Peyer's patch (tissue), 4 donors: ENCODE data around the gene MCF2L. TPM values are rescaled to one million over a fixed set of nuclear protein-coding genes. Genes with fewer than 3 reads are reported as not detected.

Source experiments
- DNase-seq, 3 donors: peaks; one replicate each; pipeline ENCODE4 v3.0.0-alpha.2; 2017 to 2019
- H3K27ac ChIP-seq, 4 donors: fragments of 200-600 bp; sonication (generic); one replicate each; pipeline ENCODE4 v1.5.1; 2016 to 2019
- H3K27me3 ChIP-seq, 2 donors: fragments of 200-600 bp; sonication (generic); one replicate each; pipeline ENCODE4 v1.5.1; 2019
- H3K36me3 ChIP-seq, 3 donors: fragments of 200-600 bp; sonication (generic); one replicate each; pipeline ENCODE4 v1.5.1; 2016 to 2019
- H3K4me1 ChIP-seq, 4 donors: fragments of 200-600 bp; sonication (generic); one replicate each; pipeline ENCODE4 v1.5.1; 2016 to 2019
- H3K4me3 ChIP-seq, 4 donors: fragments of 200-600 bp; sonication (generic); 1 replicate in 3 of 4; 2 replicates in 1 of 4; pipeline ENCODE4 v1.5.1; 2016 to 2019; ENCODE audit warnings: mild to moderate bottlenecking in 1 of 4
- H3K9me3 ChIP-seq, 4 donors: fragments of 200-600 bp; sonication (generic); one replicate each; pipeline ENCODE4 v1.5.1; 2016 to 2019; ENCODE audit warnings: mild to moderate bottlenecking in 1 of 4
- CTCF ChIP-seq, 6 experiments: fragments of 450-650 bp in 4 of 6; fragments of 200-600 bp in 2 of 6; sonication (generic) in 1 of 6; IDR thresholded peaks; one replicate each; pipeline ENCODE4 v1.5.1; 2017 to 2019; ENCODE audit warnings: antibody characterized with exemption in 6 of 6, mild to moderate bottlenecking in 3 of 6, moderate library complexity in 1 of 6
- POLR2A ChIP-seq, 2 donors: fragments of 450-650 bp; IDR thresholded peaks; one replicate each; pipeline ENCODE4 v1.5.1; 2017; ENCODE audit warnings: antibody characterized with exemption in 2 of 2, mild to moderate bottlenecking in 2 of 2, moderate library complexity in 2 of 2
- total RNA-seq, 4 donors: library from RNA; depleted of rRNA; stranded (reverse); fragments of >200 nt; gene quantifications; one replicate each; pipeline ENCODE4 v1.1.0, GENCODE V29; 2016

Gene MCF2L
- total RNA-seq, 4 donors from 2014 or later = 81.4 to 165 (median 149) TPM

- no peak for DNase-seq
- Histone ChIP-seq H3K27me3 (no peaks in the 10 kb centered on the region), H3K4me1 (peaks cover 0 to 17% (median 0%) of the 10 kb centered on the region in 4 donors), H3K36me3 (no peaks in the 10 kb centered on the region), H3K4me3 (no peak overlapping the region), H3K27ac (no peak overlapping the region), H3K9me3 (no peaks in the 10 kb centered on the region)
- TF ChIP-seq POLR2A (IDR thresholded peaks at IDR 0.05) (no peak), CTCF (IDR thresholded peaks at IDR 0.05) (no peak)
Measured at GRCh38 chr13:113005997-113006396, 37.0 kb downstream of the MCF2L start.

- TF ChIP-seq POLR2A (IDR thresholded peaks at IDR 0.05) = no peak
- TF ChIP-seq CTCF (IDR thresholded peaks at IDR 0.05) = no peak
- Histone ChIP-seq H3K27me3 (no peaks in the 10 kb centered on the region), H3K4me1 (peaks cover 0 to 10% (median 0%) of the 10 kb centered on the region in 4 donors), H3K9me3 (no peaks in the 10 kb centered on the region), H3K27ac (no peak overlapping the region), H3K4me3 (no peak overlapping the region), H3K36me3 (no peaks in the 10 kb centered on the region)
- DNase-seq = no peak
Measured at GRCh38 chr13:113006660-113007059, 37.6 kb downstream of the MCF2L start.

GRCh38 chr13:113008851-113009250 lies 39.8 kb downstream of the MCF2L start:
- Histone ChIP-seq H3K9me3 (no peaks in the 10 kb centered on the region), H3K36me3 (no peaks in the 10 kb centered on the region), H3K27ac (no peak overlapping the region), H3K4me3 (no peak overlapping the region), H3K4me1 (no peaks in the 10 kb centered on the region), H3K27me3 (no peaks in the 10 kb centered on the region)
- DNase-seq = no peak
- TF ChIP-seq POLR2A (IDR thresholded peaks at IDR 0.05) (no peak), CTCF (IDR thresholded peaks at IDR 0.05) (no peak)

- DNase-seq = no peak
- Histone ChIP-seq H3K9me3 (no peaks in the 10 kb centered on the region), H3K27ac (peak overlapping the region in 1 of 4 donors; percentile 25), H3K4me3 (no peak overlapping the region), H3K36me3 (no peaks in the 10 kb centered on the region), H3K27me3 (no peaks in the 10 kb centered on the region), H3K4me1 (no peaks in the 10 kb centered on the region)
- TF ChIP-seq CTCF (IDR thresholded peaks at IDR 0.05) = no peak
- no peak for TF ChIP-seq POLR2A (IDR thresholded peaks at IDR 0.05)
Measured at GRCh38 chr13:113009743-113010509, 40.9 kb downstream of the MCF2L start.

- no peak overlapping the region for H3K4me3 ChIP-seq
- DNase-seq = no peak
- H3K27ac ChIP-seq = no peak overlapping the region
- H3K27me3 ChIP-seq = no peaks in the 10 kb centered on the region
- H3K36me3 ChIP-seq = no peaks in the 10 kb centered on the region
- no peaks in the 10 kb centered on the region for H3K9me3 ChIP-seq
- TF ChIP-seq POLR2A (IDR thresholded peaks at IDR 0.05) (no peak), CTCF (IDR thresholded peaks at IDR 0.05) (no peak)
- H3K4me1 ChIP-seq = no peaks in the 10 kb centered on the region
Measured at GRCh38 chr13:113010510-113010865, 41.5 kb downstream of the MCF2L start.
